Keratinocyte (primary cell): ENCODE results near the gene ARHGEF6. TPM values are rescaled to one million over a fixed set of nuclear protein-coding genes. Genes with fewer than 3 reads are reported as not detected.

Experiments
- DNase-seq: peaks from one replicate; pipeline ENCODE4 v3.0.0-alpha.2; 2011; ENCODE audit warnings: low read depth, missing footprints, low spot score
- FAIRE-seq: peaks from 2 replicates; lab custom pipeline; 2011; peaks lifted over from hg19 to GRCh38; lab: Jason Lieb, UNC
- H2AFZ ChIP-seq: 2 replicates; pipeline ENCODE4 v1.6.0; 2012; ENCODE audit warnings: low read length, control low read depth, inconsistent platforms; ENCODE audit not compliant: control insufficient read depth
- H3K27ac ChIP-seq: 2 replicates; pipeline ENCODE4 v1.5.1; 2011; ENCODE audit warnings: low read length; ENCODE audit not compliant: control insufficient read depth, insufficient read depth
- H3K27me3 ChIP-seq: 3 replicates; pipeline ENCODE4 v1.6.0; 2011; ENCODE audit warnings: low read length; ENCODE audit not compliant: control insufficient read depth, insufficient read depth; ENCODE audit errors: extremely low read depth
- H3K36me3 ChIP-seq, 2 experiments: 2 replicates in 1 of 2; 3 replicates in 1 of 2; pipeline ENCODE4 v1.5.1; 2011; ENCODE audit warnings: low read length in 2 of 2, mild to moderate bottlenecking in 1 of 2; ENCODE audit not compliant: control insufficient read depth in 2 of 2, insufficient read depth in 2 of 2; ENCODE audit errors: extremely low read depth in 1 of 2
- H3K4me1 ChIP-seq: 3 replicates; pipeline ENCODE4 v1.5.1; 2011; ENCODE audit warnings: low read length; ENCODE audit not compliant: control insufficient read depth, insufficient read depth; ENCODE audit errors: extremely low read depth
- H3K4me2 ChIP-seq: 3 replicates; pipeline ENCODE4 v1.6.0; 2011; ENCODE audit warnings: low read depth, low read length; ENCODE audit not compliant: control insufficient read depth, insufficient read depth; ENCODE audit errors: extremely low read depth
- H3K4me3 ChIP-seq, 3 experiments: fragments of 200-600 bp in 1 of 3; sonication (generic) in 1 of 3; 2 replicates in 2 of 3; 3 replicates in 1 of 3; pipeline ENCODE4 v1.5.1; 2011 to 2016; ENCODE audit warnings: low read length in 3 of 3, mild to moderate bottlenecking in 3 of 3, control low read depth in 2 of 3, inconsistent platforms in 1 of 3, low read depth in 1 of 3, mixed read lengths in 1 of 3, mixed run types in 1 of 3, moderate library complexity in 1 of 3; ENCODE audit not compliant: control insufficient read depth in 2 of 3, insufficient read depth in 2 of 3; ENCODE audit errors: extremely low read depth in 1 of 3
- H3K79me2 ChIP-seq: 2 replicates; pipeline ENCODE4 v1.6.0; 2012; ENCODE audit warnings: low read length; ENCODE audit not compliant: control insufficient read depth, insufficient read depth
- H3K9ac ChIP-seq: 3 replicates; pipeline ENCODE4 v1.6.0; 2011; ENCODE audit warnings: low read length; ENCODE audit not compliant: control insufficient read depth, insufficient read depth; ENCODE audit errors: extremely low read depth
- H3K9me1 ChIP-seq: 3 replicates; pipeline ENCODE4 v1.6.0; 2011; ENCODE audit warnings: low read length; ENCODE audit not compliant: control insufficient read depth, insufficient read depth; ENCODE audit errors: extremely low read depth
- H3K9me3 ChIP-seq: 2 replicates; pipeline ENCODE4 v1.5.1; 2012; ENCODE audit warnings: low read depth, low read length; ENCODE audit not compliant: control insufficient read depth
- H4K20me1 ChIP-seq: 3 replicates; pipeline ENCODE4 v1.6.0; 2011; ENCODE audit warnings: low read length; ENCODE audit not compliant: control insufficient read depth, insufficient read depth; ENCODE audit errors: extremely low read depth
- EZH2 ChIP-seq: IDR thresholded peaks from one replicate; pipeline ENCODE4 v1.6.1; 2012; ENCODE audit warnings: inconsistent platforms, mild to moderate bottlenecking, low read length, moderate library complexity
- dilution Hi-C: fragments of 300-500 bp; cut with MboI; formaldehyde crosslinking; loops from one replicate; pipeline ENCODE4 v1.7.0; 2020; ENCODE audit warnings: low sequenced_read_pairs; ENCODE audit not compliant: extremely low pct_ligation_motif_present
- polyA plus RNA-seq, 5 experiments: library from polyadenylated mRNA; depleted of rRNA in 3 of 5; stranded (reverse) in 3 of 5; stranded (forward) in 1 of 5; unstranded in 1 of 5; fragments of >200 nt; gene quantifications; 1 replicate in 1 of 5; 2 replicates in 3 of 5; 3 replicates in 1 of 5; pipeline versions ENCODE4 v1.2.1 to v1.2.3, GENCODE V29; 2011 to 2012; ENCODE audit warnings: missing spikeins in 2 of 5, low read depth in 1 of 5, low replicate concordance in 1 of 5
- TF ChIP-seq, protein P1 (sequence below), 3 experiments: IDR thresholded peaks in 1 of 3; conservative IDR thresholded peaks in 1 of 3; optimal IDR thresholded peaks in 1 of 3; 2 replicates in 2 of 3; 3 replicates in 1 of 3; pipeline versions ENCODE3 to v1.5.1; 2011; ENCODE audit warnings: low read length in 3 of 3, mild to moderate bottlenecking in 3 of 3, moderate library complexity in 2 of 3, control low read depth in 1 of 3, inconsistent platforms in 1 of 3; ENCODE audit not compliant: insufficient read depth in 2 of 3; ENCODE audit errors: extremely low read depth in 1 of 3

Gene ARHGEF6
- polyA plus RNA-seq, 1 donor (not counting 4 experiments of a cell fraction or from before 2014, with no cell fraction given) = 0.18 TPM

DNA sequence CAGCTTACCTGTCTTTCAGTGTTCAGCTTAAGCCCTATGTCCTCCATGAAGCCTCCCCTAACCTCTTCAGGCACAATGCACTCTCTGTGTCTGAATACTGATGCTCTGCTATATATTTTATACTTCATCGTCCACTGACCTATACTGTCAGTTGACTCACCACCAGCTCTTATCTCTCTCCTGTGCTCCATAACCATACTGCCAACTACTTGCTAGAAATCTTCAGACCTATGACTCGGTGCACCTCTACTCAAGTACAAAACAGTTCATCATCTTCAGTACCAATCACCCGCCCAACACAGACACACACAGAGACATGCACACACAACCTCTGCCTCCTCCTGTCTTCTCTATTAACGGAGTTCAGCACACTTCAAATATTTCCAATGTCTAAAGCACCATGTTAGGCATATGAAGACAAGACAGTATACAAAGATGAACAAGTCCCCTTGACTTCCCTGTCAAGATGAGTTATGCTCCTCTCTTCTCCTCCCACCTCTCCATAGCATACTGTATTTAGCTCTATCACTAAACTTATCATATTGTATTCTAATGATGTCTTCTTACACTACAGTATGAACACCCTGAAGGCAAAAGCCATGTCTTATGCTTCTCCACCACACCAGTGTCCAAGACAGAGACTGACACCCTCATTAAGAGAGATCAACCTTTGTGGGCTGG lies 42.5 kb downstream of the ARHGEF6 start:
- Histone ChIP-seq H4K20me1 (no peaks in the 10 kb centered on the region), H3K27ac (no peak overlapping the region), H3K9me1 (no peaks in the 10 kb centered on the region), H3K4me1 (no peaks in the 10 kb centered on the region), H2AFZ (no peak overlapping the region), H3K4me3 (no peak overlapping the region), H3K79me2 (no peaks in the 10 kb centered on the region), H3K4me2 (no peak overlapping the region), H3K9ac (no peak overlapping the region), H3K9me3 (no peaks in the 10 kb centered on the region), H3K36me3 (no peaks in the 10 kb centered on the region), H3K27me3 (no peaks in the 10 kb centered on the region)
- DNase-seq = no peak
- FAIRE-seq = no peak
- TF ChIP-seq, protein P1, sequence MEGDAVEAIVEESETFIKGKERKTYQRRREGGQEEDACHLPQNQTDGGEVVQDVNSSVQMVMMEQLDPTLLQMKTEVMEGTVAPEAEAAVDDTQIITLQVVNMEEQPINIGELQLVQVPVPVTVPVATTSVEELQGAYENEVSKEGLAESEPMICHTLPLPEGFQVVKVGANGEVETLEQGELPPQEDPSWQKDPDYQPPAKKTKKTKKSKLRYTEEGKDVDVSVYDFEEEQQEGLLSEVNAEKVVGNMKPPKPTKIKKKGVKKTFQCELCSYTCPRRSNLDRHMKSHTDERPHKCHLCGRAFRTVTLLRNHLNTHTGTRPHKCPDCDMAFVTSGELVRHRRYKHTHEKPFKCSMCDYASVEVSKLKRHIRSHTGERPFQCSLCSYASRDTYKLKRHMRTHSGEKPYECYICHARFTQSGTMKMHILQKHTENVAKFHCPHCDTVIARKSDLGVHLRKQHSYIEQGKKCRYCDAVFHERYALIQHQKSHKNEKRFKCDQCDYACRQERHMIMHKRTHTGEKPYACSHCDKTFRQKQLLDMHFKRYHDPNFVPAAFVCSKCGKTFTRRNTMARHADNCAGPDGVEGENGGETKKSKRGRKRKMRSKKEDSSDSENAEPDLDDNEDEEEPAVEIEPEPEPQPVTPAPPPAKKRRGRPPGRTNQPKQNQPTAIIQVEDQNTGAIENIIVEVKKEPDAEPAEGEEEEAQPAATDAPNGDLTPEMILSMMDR (optimal IDR thresholded peaks at IDR 0.05 in 1 of 3, IDR thresholded peaks at IDR 0.05 in 1 of 3, conservative IDR thresholded peaks at IDR 0.05 in 1 of 3; ENCODE audit: extremely low read depth in 1 of 3, insufficient read depth in 2 of 3, low read length in 3 of 3) = no peak
- no peak for TF ChIP-seq EZH2
- dilution Hi-C loops = no loop called here

- FAIRE-seq = no peak
Measured at GRCh38 chrX:136736690-136737089, 44.0 kb downstream of the ARHGEF6 start.

More at GRCh38 chrX:136736690-136737089, 44.0 kb downstream of the ARHGEF6 start:
- no peak overlapping the region for H3K27ac ChIP-seq
- H2AFZ ChIP-seq = no peak overlapping the region
- H3K4me3 ChIP-seq = no peak overlapping the region
- dilution Hi-C loops = no loop called here
- H3K4me1 ChIP-seq = no peaks in the 10 kb centered on the region
- no peak overlapping the region for H3K9ac ChIP-seq
- H4K20me1 ChIP-seq = no peaks in the 10 kb centered on the region
- H3K4me2 ChIP-seq = no peak overlapping the region
- no peaks in the 10 kb centered on the region for H3K79me2 ChIP-seq
- no peaks in the 10 kb centered on the region for H3K9me3 ChIP-seq
- no peak for DNase-seq
- H3K36me3 ChIP-seq = no peaks in the 10 kb centered on the region
- TF ChIP-seq, protein P1 (optimal IDR thresholded peaks at IDR 0.05 in 1 of 3, IDR thresholded peaks at IDR 0.05 in 1 of 3, conservative IDR thresholded peaks at IDR 0.05 in 1 of 3; ENCODE audit: extremely low read depth in 1 of 3, insufficient read depth in 2 of 3, low read length in 3 of 3) = no peak
- no peak for TF ChIP-seq EZH2
- H3K27me3 ChIP-seq = no peaks in the 10 kb centered on the region
- H3K9me1 ChIP-seq = no peaks in the 10 kb centered on the region
